WERI-Rb-1 (cell line): Measurements from ENCODE around the gene ACADVL.
A peak's percentile ranks its signal among the peaks of the same experiment; 100 is the strongest.

Experiments used
- DNase-seq: peaks from one replicate; pipeline ENCODE4 v3.0.0-alpha.2; 2020
- H3K27ac ChIP-seq: fragments of 250-450 bp; sonication (Bioruptor Pico); 2 replicates; pipeline ENCODE4 v1.5.1; 2020; ENCODE audit warnings: mild to moderate bottlenecking, moderate library complexity
- H3K27me3 ChIP-seq: fragments of 250-450 bp; sonication (Bioruptor Pico); 2 replicates; pipeline ENCODE4 v1.5.1; 2021; ENCODE audit warnings: mild to moderate bottlenecking, low read depth, moderate library complexity; ENCODE audit not compliant: insufficient read depth, severe bottlenecking
- H3K36me3 ChIP-seq: fragments of 250-450 bp; sonication (Bioruptor Pico); 2 replicates; pipeline ENCODE4 v1.5.1; 2020; ENCODE audit warnings: mild to moderate bottlenecking, moderate library complexity
- H3K4me3 ChIP-seq: 2 replicates; pipeline ENCODE4 v1.5.1; 2011; ENCODE audit warnings: low read depth, mild to moderate bottlenecking, control low read depth, low read length
- H3K9me3 ChIP-seq: fragments of 250-450 bp; sonication (Bioruptor Pico); 2 replicates; pipeline ENCODE4 v1.5.1; 2021; ENCODE audit warnings: mild to moderate bottlenecking, moderate library complexity; ENCODE audit not compliant: severe bottlenecking
- CTCF ChIP-seq: IDR thresholded peaks from 2 replicates; pipeline ENCODE4 v1.5.1; 2011; ENCODE audit warnings: low read depth, mild to moderate bottlenecking, control low read depth, inconsistent platforms, low read length

ACADVL gene

DNA sequence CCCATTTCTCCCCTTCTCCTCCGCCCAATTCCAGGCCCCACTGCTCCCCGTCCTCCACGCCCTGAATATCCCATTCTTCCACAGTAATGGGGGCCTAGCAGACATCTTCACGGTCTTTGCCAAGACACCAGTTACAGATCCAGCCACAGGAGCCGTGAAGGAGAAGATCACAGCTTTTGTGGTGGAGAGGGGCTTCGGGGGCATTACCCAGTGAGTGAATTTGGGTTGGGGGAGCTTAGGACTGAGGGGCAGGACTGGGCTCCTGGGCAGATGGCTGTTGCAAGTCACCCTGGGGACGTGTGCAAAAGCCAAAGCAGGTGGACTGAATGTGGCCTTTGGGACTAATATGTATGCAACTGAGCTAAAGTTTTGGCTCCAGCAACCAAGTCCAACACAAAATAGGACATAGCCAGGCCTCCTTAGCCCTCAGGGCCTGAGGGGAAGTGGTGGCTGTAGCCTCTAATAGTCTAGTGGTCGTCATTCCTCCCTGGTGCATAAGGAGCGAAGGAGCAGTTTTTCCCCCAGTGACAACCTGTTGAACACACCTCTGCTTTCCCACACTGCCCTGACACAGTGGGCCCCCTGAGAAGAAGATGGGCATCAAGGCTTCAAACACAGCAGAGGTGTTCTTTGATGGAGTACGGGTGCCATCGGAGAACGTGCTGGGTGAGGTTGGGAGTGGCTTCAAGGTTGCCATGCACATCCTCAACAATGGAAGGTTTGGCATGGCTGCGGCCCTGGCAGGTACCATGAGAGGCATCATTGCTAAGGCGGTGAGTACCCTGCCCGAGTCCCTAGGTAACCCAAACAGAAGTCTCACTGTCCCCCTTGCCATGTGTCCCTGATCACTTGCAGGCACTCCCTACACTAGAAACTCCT, 2.6 kb downstream of the ACADVL start:
- no peaks in the 10 kb centered on the region for H3K27me3 ChIP-seq
- 0 out of 2 replicates have a peak overlapping the region, but pooled peaks have one; percentile 14 for H3K27ac ChIP-seq
- no peaks in the 10 kb centered on the region for H3K9me3 ChIP-seq
- no peak for DNase-seq
- H3K4me3 ChIP-seq: no peak overlapping the region
- no peak for TF ChIP-seq CTCF
- H3K36me3 ChIP-seq: peaks cover 68% of the 10 kb centered on the region

DNA sequence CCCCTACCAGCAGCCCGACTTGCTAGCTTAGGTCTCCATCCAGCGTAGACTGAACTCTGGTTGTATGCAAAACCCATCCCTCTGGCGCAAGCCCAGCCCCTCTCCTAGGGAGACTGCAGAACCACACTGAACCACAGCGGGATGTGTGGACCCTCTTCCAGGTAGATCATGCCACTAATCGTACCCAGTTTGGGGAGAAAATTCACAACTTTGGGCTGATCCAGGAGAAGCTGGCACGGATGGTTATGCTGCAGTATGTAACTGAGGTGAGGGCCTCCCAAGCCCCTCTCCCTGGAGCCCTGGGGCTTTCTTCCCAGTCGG, 3.2 kb downstream of the ACADVL start:
- no peaks in the 10 kb centered on the region for H3K27me3 ChIP-seq
- peaks cover 74% of the 10 kb centered on the region for H3K36me3 ChIP-seq
- no peak for DNase-seq
- H3K27ac ChIP-seq: no peak overlapping the region
- H3K4me3 ChIP-seq: no peak overlapping the region
- H3K9me3 ChIP-seq: no peaks in the 10 kb centered on the region
- no peak for TF ChIP-seq CTCF

- no peaks in the 10 kb centered on the region for H3K27me3 ChIP-seq
- no peak overlapping the region for H3K4me3 ChIP-seq
- no peak for TF ChIP-seq CTCF
- no peaks in the 10 kb centered on the region for H3K9me3 ChIP-seq
- DNase-seq: no peak
- peaks cover 78% of the 10 kb centered on the region for H3K36me3 ChIP-seq
- H3K27ac ChIP-seq: no peak overlapping the region
Measured at GRCh38 chr17:7223375-7223774, 3.6 kb downstream of the ACADVL start.

GRCh38 chr17:7224110-7224509, 4.4 kb downstream of the ACADVL start:
- Histone ChIP-seq H3K27me3 (no peaks in the 10 kb centered on the region), H3K36me3 (peaks cover 85% of the 10 kb centered on the region), H3K4me3 (no peak overlapping the region), H3K9me3 (no peaks in the 10 kb centered on the region), H3K27ac (peak overlapping the region; percentile 45; the same call in 1 of the 2 replicates)
- no peak for DNase-seq
- TF ChIP-seq CTCF: no peak

GRCh38 chr17:7224661-7225111, 4.9 kb downstream of the ACADVL start:
- no peak for TF ChIP-seq CTCF
- H3K27me3 ChIP-seq: no peaks in the 10 kb centered on the region
- H3K36me3 ChIP-seq: peaks cover 91% of the 10 kb centered on the region
- peak; percentile 26 for DNase-seq
- H3K4me3 ChIP-seq: no peak overlapping the region
- no peak overlapping the region for H3K27ac ChIP-seq
- H3K9me3 ChIP-seq: no peaks in the 10 kb centered on the region
